Effector memory CD4-positive, alpha-beta T cell (primary cell): ENCODE data around the gene PRR5L.

Experiments used
- DNase-seq, 3 donors: peaks; one replicate each; pipeline ENCODE4 v3.0.0-alpha.2; 2020
- H3K27ac ChIP-seq: 2 replicates; pipeline ENCODE4 v1.7.0; 2013; ENCODE audit warnings: mild to moderate bottlenecking, low read length, moderate library complexity; ENCODE audit not compliant: insufficient read depth, poor library complexity, severe bottlenecking
- H3K27me3 ChIP-seq: replicated peaks from 2 replicates; pipeline ENCODE4 v1.7.0; 2013; ENCODE audit warnings: mild to moderate bottlenecking, low read length; ENCODE audit not compliant: insufficient read depth, control insufficient read depth, poor library complexity, severe bottlenecking
- H3K36me3 ChIP-seq: 2 replicates; pipeline ENCODE4 v1.7.0; 2013; ENCODE audit warnings: mild to moderate bottlenecking, low read length, moderate library complexity; ENCODE audit not compliant: control insufficient read depth, insufficient read depth
- H3K4me1 ChIP-seq: 2 replicates; pipeline ENCODE4 v1.7.0; 2013; ENCODE audit warnings: low read length, mild to moderate bottlenecking; ENCODE audit not compliant: control insufficient read depth, insufficient read depth, poor library complexity, severe bottlenecking
- H3K4me3 ChIP-seq: 2 replicates; pipeline ENCODE4 v1.7.0; 2013; ENCODE audit warnings: low read length, low read depth, mild to moderate bottlenecking; ENCODE audit not compliant: insufficient read depth, poor library complexity, severe bottlenecking
- H3K9me3 ChIP-seq: 2 replicates; pipeline ENCODE4 v1.7.0; 2013; ENCODE audit warnings: mild to moderate bottlenecking, low read length, moderate library complexity; ENCODE audit not compliant: control insufficient read depth

The PRR5L gene

DNA sequence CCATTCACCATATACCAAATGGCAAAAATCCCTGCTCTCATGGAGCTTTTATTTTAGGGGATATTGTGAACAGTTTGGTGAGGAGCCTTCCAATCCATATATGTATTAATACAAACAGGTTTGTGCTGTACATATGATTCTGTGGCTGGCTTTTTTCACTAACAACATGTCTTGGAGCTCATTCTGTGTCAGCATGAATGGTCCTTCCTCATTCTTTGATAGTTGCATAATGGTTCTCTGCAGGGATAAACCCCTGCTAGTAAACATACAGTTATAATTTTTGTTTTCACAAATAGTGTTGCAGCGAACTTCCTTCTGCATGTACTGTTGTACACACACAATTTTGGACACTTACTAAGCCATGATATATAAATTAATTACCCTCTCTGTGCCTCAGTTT lies 8.3 kb downstream of the PRR5L start:
- Histone ChIP-seq H3K36me3 (no peaks in the 10 kb centered on the region), H3K27ac (no peak overlapping the region), H3K4me3 (no peak overlapping the region), H3K4me1 (no peaks in the 10 kb centered on the region), H3K27me3 (no peaks in the 10 kb centered on the region), H3K9me3 (no peaks in the 10 kb centered on the region)
- no peak for DNase-seq

DNA sequence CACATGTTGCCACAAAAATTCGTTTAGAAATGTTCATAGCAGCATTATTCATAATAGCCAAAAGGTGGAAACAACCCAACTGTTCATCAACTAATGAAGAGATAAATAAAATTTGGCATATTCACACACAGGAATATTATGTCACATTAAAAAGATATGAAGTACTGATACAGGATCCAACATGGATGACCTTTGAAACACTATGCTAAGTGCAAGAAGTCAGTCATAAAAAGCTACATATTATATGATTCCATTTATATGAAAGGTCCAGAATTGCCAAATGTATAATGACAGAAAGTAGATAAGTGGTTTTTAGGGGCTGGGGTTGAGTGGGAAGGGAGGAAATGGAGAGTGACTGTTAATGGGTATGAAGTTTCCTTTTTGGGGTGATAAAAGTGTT lies 9.0 kb downstream of the PRR5L start:
- DNase-seq: no peak
- Histone ChIP-seq H3K27me3 (no peaks in the 10 kb centered on the region), H3K4me1 (no peaks in the 10 kb centered on the region), H3K4me3 (no peak overlapping the region), H3K27ac (no peak overlapping the region), H3K36me3 (no peaks in the 10 kb centered on the region), H3K9me3 (no peaks in the 10 kb centered on the region)

DNA sequence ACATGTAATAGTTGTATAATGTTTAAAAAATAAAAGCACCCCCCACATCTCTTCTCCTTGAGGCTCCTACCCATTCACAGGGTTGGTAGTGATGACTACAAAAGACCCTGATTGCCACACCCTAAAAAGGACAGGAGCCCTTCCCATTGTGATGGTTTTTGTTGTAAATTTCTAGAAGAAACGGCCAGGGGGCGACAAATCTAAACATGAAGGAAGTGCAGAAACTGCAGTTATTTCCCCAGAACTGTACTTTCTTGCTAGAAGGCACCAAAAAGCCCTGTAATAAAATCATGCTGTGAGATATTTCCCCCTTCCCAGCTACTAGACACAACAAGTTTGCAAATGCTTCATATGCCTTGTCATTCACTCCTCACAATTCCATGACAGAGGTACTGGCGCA lies 10.8 kb downstream of the PRR5L start:
- DNase-seq: no peak
- H3K27me3 ChIP-seq: no peaks in the 10 kb centered on the region
- H3K4me3 ChIP-seq: no peak overlapping the region
- no peaks in the 10 kb centered on the region for H3K36me3 ChIP-seq
- no peaks in the 10 kb centered on the region for H3K4me1 ChIP-seq
- no peak overlapping the region for H3K27ac ChIP-seq
- H3K9me3 ChIP-seq: no peaks in the 10 kb centered on the region

DNA sequence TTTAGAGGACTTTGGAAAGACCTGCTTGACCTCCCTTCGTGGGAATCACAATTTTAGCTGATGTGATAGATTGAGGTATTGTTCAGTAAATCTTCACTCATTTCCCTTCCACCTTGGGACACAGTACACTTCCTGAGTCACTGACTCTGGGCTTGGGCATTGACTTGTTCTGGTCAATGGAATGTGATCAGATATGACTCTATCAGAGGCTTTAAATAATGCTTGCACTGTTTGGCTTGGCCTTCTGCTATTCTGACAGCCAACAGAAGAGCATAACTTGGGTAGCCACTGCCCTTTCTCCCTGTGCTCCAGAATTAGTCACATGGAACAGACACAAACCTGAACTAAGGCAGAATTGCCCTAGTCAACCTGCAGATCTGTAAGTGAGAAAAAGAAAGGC lies 12.5 kb downstream of the PRR5L start:
- DNase-seq: no peak
- H3K4me1 ChIP-seq: no peaks in the 10 kb centered on the region
- H3K27me3 ChIP-seq: no peaks in the 10 kb centered on the region
- no peaks in the 10 kb centered on the region for H3K36me3 ChIP-seq
- no peak overlapping the region for H3K27ac ChIP-seq
- H3K4me3 ChIP-seq: no peak overlapping the region
- no peaks in the 10 kb centered on the region for H3K9me3 ChIP-seq

DNA sequence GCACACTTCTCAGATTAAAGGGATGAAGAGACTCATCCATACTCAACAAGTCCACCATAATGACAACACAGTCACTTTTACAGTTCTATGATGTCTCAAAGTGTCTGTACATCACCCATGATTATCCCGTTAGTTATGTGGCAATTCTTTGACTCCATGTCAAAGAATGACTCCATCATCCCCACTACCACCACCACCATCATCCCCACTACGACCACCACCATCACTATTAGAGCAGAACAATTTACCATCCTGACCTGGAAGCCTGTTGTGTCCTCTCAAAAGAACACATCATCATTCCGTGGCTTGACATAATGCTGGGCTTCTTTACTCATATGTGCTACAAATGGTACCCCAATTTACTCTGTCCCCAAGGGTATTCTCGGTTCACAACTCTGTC lies 13.7 kb downstream of the PRR5L start:
- no peak for DNase-seq
- H3K4me1 ChIP-seq: no peaks in the 10 kb centered on the region
- H3K4me3 ChIP-seq: no peak overlapping the region
- H3K36me3 ChIP-seq: no peaks in the 10 kb centered on the region
- H3K9me3 ChIP-seq: no peaks in the 10 kb centered on the region
- no peaks in the 10 kb centered on the region for H3K27me3 ChIP-seq
- H3K27ac ChIP-seq: no peak overlapping the region

DNA sequence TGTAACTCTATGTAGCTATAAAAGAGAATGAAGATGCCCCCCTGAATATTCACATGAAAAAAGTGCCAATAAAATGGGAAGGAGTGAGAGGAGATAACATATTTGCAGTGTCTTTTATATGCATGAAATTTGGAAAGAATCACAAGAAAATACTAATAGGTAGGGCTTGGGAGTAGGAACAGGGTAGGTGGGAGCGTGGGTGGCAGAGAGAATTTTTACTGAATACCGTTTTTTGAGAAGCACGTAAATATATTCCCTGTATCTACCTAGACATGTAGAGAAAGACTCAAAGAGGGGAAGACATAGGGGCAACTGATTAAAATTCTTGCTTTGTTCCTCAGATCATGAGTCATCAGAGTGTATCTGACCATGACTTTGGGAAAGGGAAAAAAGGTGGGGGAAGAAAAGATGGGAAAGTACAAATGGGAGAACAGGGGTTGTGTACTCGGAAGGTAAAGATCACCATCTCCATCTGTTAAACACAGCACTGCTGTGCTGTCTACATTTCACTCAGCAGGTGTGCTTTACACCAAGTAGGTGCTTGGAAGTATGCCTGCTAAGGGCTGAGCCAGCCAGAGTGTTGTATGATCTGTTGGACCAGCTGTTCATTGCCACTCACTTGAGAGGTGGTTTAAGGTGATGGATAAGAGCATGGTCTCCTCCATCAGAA lies 16.0 kb downstream of the PRR5L start:
- no peak overlapping the region for H3K27ac ChIP-seq
- no peaks in the 10 kb centered on the region for H3K36me3 ChIP-seq

DNA sequence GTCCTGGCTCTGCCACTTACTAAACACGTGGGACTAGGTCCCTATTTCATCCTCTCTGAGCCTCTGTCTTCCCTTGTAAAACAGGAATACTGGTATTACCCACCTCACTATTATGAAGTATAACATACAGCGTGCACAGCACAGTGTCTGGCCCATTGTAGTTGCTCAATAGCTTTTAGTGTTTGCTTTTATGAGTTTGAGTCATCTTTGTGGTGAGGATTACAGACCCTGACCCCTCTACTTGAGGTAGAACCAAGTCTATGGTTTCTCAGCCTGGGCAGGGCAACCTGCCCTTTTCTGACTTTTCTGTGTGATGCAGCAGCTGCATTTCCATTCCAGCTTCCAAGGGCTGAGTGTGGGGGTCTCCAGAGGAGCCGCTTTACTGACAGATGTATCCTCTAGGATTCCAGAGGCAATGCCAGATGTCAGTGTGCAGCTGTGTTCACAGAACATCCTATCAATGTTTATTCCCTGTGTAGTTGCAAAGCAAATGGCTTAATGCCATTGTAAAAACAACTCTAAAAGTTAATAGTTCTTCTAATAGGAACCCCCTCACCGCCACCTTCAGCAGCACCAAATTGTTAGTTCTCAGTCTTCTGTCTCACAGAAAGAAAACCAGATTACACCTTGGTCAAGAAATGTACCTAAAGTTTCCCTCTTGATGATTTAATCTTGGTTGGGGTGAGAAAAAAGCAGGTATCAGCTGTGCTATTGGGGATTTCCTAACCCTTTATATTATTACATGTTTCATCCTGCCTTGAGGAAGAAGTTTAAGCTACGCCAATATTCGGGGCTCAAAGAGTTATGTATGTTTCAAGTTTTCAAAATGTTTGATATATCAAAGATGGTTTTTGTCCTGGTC lies 16.8 kb downstream of the PRR5L start:
- Histone ChIP-seq H3K27ac (no peak overlapping the region), H3K4me1 (no peaks in the 10 kb centered on the region), H3K27me3 (no peaks in the 10 kb centered on the region), H3K9me3 (no peaks in the 10 kb centered on the region), H3K4me3 (no peak overlapping the region), H3K36me3 (no peaks in the 10 kb centered on the region)
- no peak for DNase-seq

More for the DNA sequence above, 16.0 kb downstream of the PRR5L start:
- no peaks in the 10 kb centered on the region for H3K27me3 ChIP-seq
- no peaks in the 10 kb centered on the region for H3K9me3 ChIP-seq
- H3K4me3 ChIP-seq: no peak overlapping the region
- H3K4me1 ChIP-seq: no peaks in the 10 kb centered on the region
- DNase-seq: no peak

DNA sequence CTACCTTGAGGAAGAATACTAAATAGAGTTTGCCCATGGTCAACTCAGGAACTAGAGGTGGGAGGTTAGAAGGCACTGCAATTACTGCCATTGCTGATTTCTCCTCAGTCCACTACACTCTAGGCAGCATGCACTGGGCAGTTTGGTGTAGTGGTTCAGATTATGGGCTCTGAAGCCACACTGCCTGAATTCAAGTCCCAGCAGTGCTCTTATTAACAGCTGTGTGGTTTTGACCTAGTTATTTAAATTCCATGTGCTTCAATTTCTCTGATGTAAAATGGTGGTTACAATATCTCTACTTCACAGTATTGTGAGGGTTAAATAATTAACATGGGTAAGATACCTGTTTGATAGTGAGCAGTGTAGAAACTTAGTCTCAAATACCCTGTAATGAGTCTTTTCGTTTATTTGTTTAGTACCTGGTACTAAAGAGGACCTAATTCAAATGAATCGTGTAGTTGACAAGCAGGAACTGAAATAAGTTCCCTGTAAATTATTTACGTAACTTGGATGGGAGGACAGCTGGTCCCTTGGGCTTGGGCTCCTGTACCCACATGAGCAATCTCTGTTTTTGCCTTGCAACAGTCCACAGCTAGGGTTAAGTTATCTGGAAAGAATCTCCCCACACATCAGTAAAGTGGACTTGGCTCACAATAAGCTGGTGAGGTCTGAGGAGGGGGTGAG lies 17.8 kb downstream of the PRR5L start:
- DNase-seq: no peak

DNA sequence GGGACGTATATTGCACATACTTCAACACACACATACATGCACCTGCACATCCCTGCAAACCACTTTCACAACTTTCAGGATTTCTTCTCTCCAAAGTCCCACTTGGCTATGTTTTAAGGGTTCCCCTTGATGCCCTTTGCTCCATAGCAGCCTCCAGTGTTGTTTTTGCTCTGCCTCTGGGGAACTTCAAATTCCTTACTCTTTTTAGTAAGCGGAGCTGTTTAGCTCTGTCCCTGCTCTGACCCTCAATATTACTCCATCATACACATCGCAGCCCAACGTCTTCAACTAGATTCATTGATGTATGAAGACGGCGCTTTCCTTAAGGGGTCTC lies 18.3 kb downstream of the PRR5L start:
- no peak overlapping the region for H3K4me3 ChIP-seq
- no peaks in the 10 kb centered on the region for H3K36me3 ChIP-seq
- no peaks in the 10 kb centered on the region for H3K4me1 ChIP-seq
- H3K9me3 ChIP-seq: no peaks in the 10 kb centered on the region
- no peak for DNase-seq
- H3K27me3 ChIP-seq: no peaks in the 10 kb centered on the region
- H3K27ac ChIP-seq: no peak overlapping the region

More for the DNA sequence above, 17.8 kb downstream of the PRR5L start:
- Histone ChIP-seq H3K27me3 (no peaks in the 10 kb centered on the region), H3K27ac (no peak overlapping the region), H3K4me1 (no peaks in the 10 kb centered on the region), H3K36me3 (no peaks in the 10 kb centered on the region), H3K9me3 (no peaks in the 10 kb centered on the region), H3K4me3 (no peak overlapping the region)

DNA sequence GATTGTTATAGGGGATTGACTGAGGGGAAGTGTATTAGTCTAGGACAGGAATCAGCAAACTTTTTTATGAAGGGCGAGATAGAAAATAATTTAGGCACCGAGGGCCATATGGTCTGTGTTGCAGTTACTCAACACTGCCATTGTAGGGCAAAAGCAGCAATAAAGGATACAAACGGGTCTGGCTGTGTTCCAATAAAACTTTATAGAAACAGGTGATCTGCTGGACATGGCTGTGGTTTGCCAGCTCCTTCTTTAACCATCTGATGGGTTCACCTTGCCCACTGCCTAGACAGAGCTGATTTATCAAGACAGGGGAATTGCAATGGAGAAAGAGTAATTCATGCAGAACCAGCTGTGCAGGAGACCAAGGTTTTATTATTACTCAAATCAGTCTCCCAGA lies 20.0 kb downstream of the PRR5L start:
- Histone ChIP-seq H3K36me3 (no peaks in the 10 kb centered on the region), H3K27me3 (no peaks in the 10 kb centered on the region), H3K27ac (no peak overlapping the region), H3K9me3 (no peaks in the 10 kb centered on the region), H3K4me1 (no peaks in the 10 kb centered on the region), H3K4me3 (no peak overlapping the region)
- no peak for DNase-seq
